Lung (tissue), 12 donors: Measurements from ENCODE around the gene DYNLT4. TPM values are rescaled to one million over a fixed set of nuclear protein-coding genes. Genes with fewer than 3 reads are reported as not detected.
"Not testable (repeated sequence)": the region's sequence is repeated elsewhere in the genome, so short reads cannot be mapped to it uniquely, and the experiment has no call there.

Experiments used
- ATAC-seq: fragments of 200-7000 bp; cut with Tn5 transposase; one replicate; pipeline ENCODE4 v1.9.1; 2020; ENCODE audit warnings: moderate number of reproducible peaks; ENCODE audit not compliant: insufficient read depth, low FRiP score
- DNase-seq, 3 donors: peaks; one replicate each; pipeline ENCODE4 v3.0.0-alpha.2; 2013 to 2017
- H3K27ac ChIP-seq, 2 donors: one replicate each; pipeline ENCODE4 v1.5.1; 2013; ENCODE audit warnings: mild to moderate bottlenecking in 2 of 2, moderate library complexity in 2 of 2, control low read depth in 1 of 2, inconsistent platforms in 1 of 2, low read depth in 1 of 2, low read length in 1 of 2
- H3K27me3 ChIP-seq, 3 donors: one replicate each; pipeline ENCODE4 v1.5.1; 2013; ENCODE audit warnings: low read length in 2 of 3; ENCODE audit not compliant: control insufficient read depth in 3 of 3, insufficient read depth in 3 of 3
- H3K36me3 ChIP-seq, 4 donors: one replicate each; pipeline ENCODE4 v1.5.1; 2013; ENCODE audit warnings: low read length in 4 of 4, mild to moderate bottlenecking in 1 of 4, moderate library complexity in 1 of 4; ENCODE audit not compliant: control insufficient read depth in 4 of 4, insufficient read depth in 4 of 4
- H3K4me1 ChIP-seq, 5 donors: one replicate each; pipeline ENCODE4 v1.5.1; 2013; ENCODE audit warnings: low read length in 5 of 5, mild to moderate bottlenecking in 2 of 5, moderate library complexity in 1 of 5; ENCODE audit not compliant: control insufficient read depth in 5 of 5, insufficient read depth in 5 of 5
- H3K4me3 ChIP-seq: one replicate; pipeline ENCODE4 v1.5.1; 2013; ENCODE audit warnings: mild to moderate bottlenecking, control low read depth, moderate library complexity
- H3K9ac ChIP-seq, 2 donors: one replicate each; pipeline ENCODE4 v1.5.1; 2013; ENCODE audit warnings: low read length in 2 of 2, control low read depth in 1 of 2; ENCODE audit not compliant: insufficient read depth in 1 of 2
- H3K9me3 ChIP-seq, 4 donors: one replicate each; pipeline ENCODE4 v1.5.1; 2013; ENCODE audit warnings: low read length in 3 of 4, mild to moderate bottlenecking in 1 of 4, moderate library complexity in 1 of 4; ENCODE audit not compliant: control insufficient read depth in 4 of 4, insufficient read depth in 3 of 4
- WGBS, 2 donors: extraction: QIAGEN DNeasy Blood & Tissue Kit; methylation state at CpG; one replicate each; pipeline ENCODE4 v1.1.7; 2013; 5-methylcytosine and 5-hydroxymethylcytosine counted together
- polyA plus RNA-seq, 2 donors: library from polyadenylated mRNA; stranded (reverse); fragments of 200-250 nt; gene quantifications; one replicate each; pipeline ENCODE4 v1.2.1, GENCODE V29; 2013
- total RNA-seq, 2 donors: library from RNA; depleted of rRNA in 1 of 2; stranded (reverse); fragments of >200 nt in 1 of 2; gene quantifications; one replicate each; pipeline ENCODE4 v1.2.1, GENCODE V29; 2014 to 2021
- TF ChIP-seq, protein P1 (sequence below): IDR thresholded peaks from 2 replicates; pipeline ENCODE4 v1.5.1; 2012; ENCODE audit warnings: mild to moderate bottlenecking; ENCODE audit errors: control extremely low read depth, extremely low read depth
- donor health status: control.
- donor health status: control.
- donor health status: Bipolar disorder and iron deficiency.
- donor health status: healthy.
- donor health status: DM: yes; HTN: yes; CAD: no.

Gene DYNLT4
- total and polyA plus RNA-seq, 4 donors = 1.7 to 13.0 (median 4.2) TPM

- WGBS, 2 donors = 0% methylated on average over 54 to 79 of the region's 79 CpGs
- ATAC-seq = peak; percentile 93
Observed at GRCh38 chr1:44799770-44800584, 7.2 kb downstream of the DYNLT4 start, which contains the start of gene PLK3. Gene PLK3, plus strand, starts transcription at chr1:44800377. Its CDS starts 87 bp downstream, at chr1:44800464.

GRCh38 chr1:44798481-44799365 is 8.4 kb downstream of the DYNLT4 start:
- Histone ChIP-seq H3K27ac (peak overlapping the region in 1 of 2 donors; percentile 29), H3K4me1 (peaks cover 0 to 21% (median 5%) of the 10 kb centered on the region in 5 donors), H3K9ac (no peak overlapping the region), H3K9me3 (no peaks in the 10 kb centered on the region), H3K4me3 (no peak overlapping the region), H3K27me3 (no peaks in the 10 kb centered on the region), H3K36me3 (peaks cover 0 to 13% (median 9%) of the 10 kb centered on the region in 4 donors)
- ATAC-seq (no peak), DNase-seq (no peak)
- TF ChIP-seq, protein P1, sequence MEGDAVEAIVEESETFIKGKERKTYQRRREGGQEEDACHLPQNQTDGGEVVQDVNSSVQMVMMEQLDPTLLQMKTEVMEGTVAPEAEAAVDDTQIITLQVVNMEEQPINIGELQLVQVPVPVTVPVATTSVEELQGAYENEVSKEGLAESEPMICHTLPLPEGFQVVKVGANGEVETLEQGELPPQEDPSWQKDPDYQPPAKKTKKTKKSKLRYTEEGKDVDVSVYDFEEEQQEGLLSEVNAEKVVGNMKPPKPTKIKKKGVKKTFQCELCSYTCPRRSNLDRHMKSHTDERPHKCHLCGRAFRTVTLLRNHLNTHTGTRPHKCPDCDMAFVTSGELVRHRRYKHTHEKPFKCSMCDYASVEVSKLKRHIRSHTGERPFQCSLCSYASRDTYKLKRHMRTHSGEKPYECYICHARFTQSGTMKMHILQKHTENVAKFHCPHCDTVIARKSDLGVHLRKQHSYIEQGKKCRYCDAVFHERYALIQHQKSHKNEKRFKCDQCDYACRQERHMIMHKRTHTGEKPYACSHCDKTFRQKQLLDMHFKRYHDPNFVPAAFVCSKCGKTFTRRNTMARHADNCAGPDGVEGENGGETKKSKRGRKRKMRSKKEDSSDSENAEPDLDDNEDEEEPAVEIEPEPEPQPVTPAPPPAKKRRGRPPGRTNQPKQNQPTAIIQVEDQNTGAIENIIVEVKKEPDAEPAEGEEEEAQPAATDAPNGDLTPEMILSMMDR = no peak
- WGBS, 2 donors = 86 to 94% methylated on average over 10 of the region's 10 CpGs

More at GRCh38 chr1:44799770-44800584, 7.2 kb downstream of the DYNLT4 start, which contains the start of gene PLK3:
- peaks cover 0 to 23% (median 5%) of the 10 kb centered on the region in 5 donors for H3K4me1 ChIP-seq
- peak; percentile 98 for DNase-seq
- H3K9ac ChIP-seq = peak within 1 kb of the TSS; percentile 4 to 55
- H3K9me3 ChIP-seq = no peaks in the 10 kb centered on the region
- H3K27me3 ChIP-seq = no peaks in the 10 kb centered on the region
- TF ChIP-seq, protein P1 = peak; percentile 92
- peak within 1 kb of the TSS; percentile 68 for H3K4me3 ChIP-seq
- peak within 1 kb of the TSS; percentile 94 to 97 for H3K27ac ChIP-seq
- H3K36me3 ChIP-seq = peaks cover 0 to 22% (median 10%) of the 10 kb centered on the region in 4 donors

- ATAC-seq, H3K27me3 ChIP-seq, H3K27ac ChIP-seq, H3K9ac ChIP-seq, H3K36me3 ChIP-seq, H3K4me3 ChIP-seq, H3K9me3 ChIP-seq, DNase-seq: not testable (repeated sequence)
- WGBS, 2 donors = 86 to 92% methylated on average over 8 of the region's 8 CpGs
- H3K4me1 ChIP-seq = peaks cover 0 to 16% (median 5%) of the 10 kb centered on the region in 5 donors
Observed at GRCh38 chr1:44797886-44798285, 9.3 kb downstream of the DYNLT4 start.
